Large intestine (tissue), 3 donors: Measurements from ENCODE around the gene TCERG1L. TPM values are rescaled to one million over a fixed set of nuclear protein-coding genes. Genes with fewer than 3 reads are reported as not detected.

Experiments used
- DNase-seq, 2 donors: peaks; one replicate each; pipeline versions ENCODE4 v3.0.0 to v3.0.0-alpha.2; 2013
- H3K27ac ChIP-seq: one replicate; pipeline ENCODE4 v1.5.1; 2013; ENCODE audit warnings: low read length
- H3K27me3 ChIP-seq: 2 replicates; pipeline ENCODE4 v1.6.1; 2013; ENCODE audit warnings: low read length; ENCODE audit not compliant: control insufficient read depth, insufficient read depth
- H3K36me3 ChIP-seq: 2 replicates; pipeline ENCODE4 v1.6.1; 2013; ENCODE audit warnings: low read length; ENCODE audit not compliant: control insufficient read depth, insufficient read depth
- H3K4me1 ChIP-seq: one replicate; pipeline ENCODE4 v1.6.1; 2013; ENCODE audit warnings: low read length; ENCODE audit not compliant: control insufficient read depth, insufficient read depth
- H3K4me3 ChIP-seq: one replicate; pipeline ENCODE4 v1.5.1; 2013; ENCODE audit warnings: low read length
- H3K9me3 ChIP-seq: one replicate; pipeline ENCODE4 v1.6.1; 2013; ENCODE audit warnings: mild to moderate bottlenecking, low read depth, low read length, moderate library complexity; ENCODE audit not compliant: control insufficient read depth
- whole genome bisulfite sequencing: methylation state at CpG from one replicate; pipeline ENCODE4 v1.1.5; 2013; ENCODE audit warnings: low lambda C conversion rate; ENCODE audit not compliant: insufficient coverage; 5-methylcytosine and 5-hydroxymethylcytosine counted together
- polyA plus RNA-seq: library from polyadenylated mRNA; unstranded; fragments of 120-200 nt; gene quantifications from one replicate; pipeline ENCODE4 v1.2.1, GENCODE V29; 2013

The TCERG1L gene
- polyA plus RNA-seq, 1 donor: 0.45 TPM

DNA sequence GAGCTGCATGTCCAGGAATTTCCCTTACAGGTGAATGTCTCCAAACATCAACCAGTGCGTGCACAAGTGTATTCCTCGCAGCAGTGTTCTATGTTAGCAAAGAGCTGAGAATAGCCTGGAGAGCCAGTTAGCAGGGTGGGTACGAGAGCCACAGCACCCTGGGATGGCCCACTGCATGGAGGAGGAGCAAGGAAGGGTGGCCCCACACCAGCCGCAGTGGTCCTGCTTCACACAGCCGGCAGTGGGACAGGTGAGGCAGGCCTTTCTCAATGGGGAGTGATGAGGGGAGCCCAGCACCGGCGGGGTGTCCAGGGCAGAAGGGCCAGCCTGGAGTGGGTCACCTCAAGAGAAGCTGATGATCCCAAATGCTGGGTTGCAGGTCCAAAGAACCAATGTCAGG is 240.7 kb downstream of the TCERG1L start:
- Histone ChIP-seq H3K36me3 (no peaks in the 10 kb centered on the region), H3K27ac (no peak overlapping the region), H3K4me3 (no peak overlapping the region), H3K9me3 (no peaks in the 10 kb centered on the region), H3K27me3 (no peaks in the 10 kb centered on the region), H3K4me1 (no peaks in the 10 kb centered on the region)
- DNase-seq: no peak
- WGBS: no CpG with 5 or more reads among the region's 7 CpGs

DNA sequence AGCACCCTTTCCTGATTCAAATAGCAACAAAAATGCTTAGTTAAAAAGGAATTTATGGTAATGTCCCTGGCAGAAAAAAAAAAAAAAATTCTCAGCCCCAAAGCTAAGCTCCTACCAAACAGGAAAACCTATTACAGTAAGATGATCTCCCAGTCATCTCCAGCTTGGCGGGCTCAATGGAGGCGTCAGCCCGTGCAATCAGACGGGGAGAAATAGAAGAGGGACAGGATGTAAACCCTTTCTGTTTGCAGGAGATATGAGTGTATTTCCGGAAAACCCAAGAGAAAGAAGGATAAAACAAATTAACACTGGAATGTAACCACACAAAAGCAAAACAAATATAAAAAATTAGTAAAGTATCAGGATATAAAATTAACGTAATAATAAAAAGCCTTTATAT is 242.8 kb downstream of the TCERG1L start:
- no peaks in the 10 kb centered on the region for H3K27me3 ChIP-seq
- no peak overlapping the region for H3K4me3 ChIP-seq
- H3K4me1 ChIP-seq: no peaks in the 10 kb centered on the region
- no peaks in the 10 kb centered on the region for H3K36me3 ChIP-seq
- WGBS: 72% methylated on average over 5 of the region's 6 CpGs
- no peak overlapping the region for H3K27ac ChIP-seq
- DNase-seq: no peak
- H3K9me3 ChIP-seq: no peaks in the 10 kb centered on the region

DNA sequence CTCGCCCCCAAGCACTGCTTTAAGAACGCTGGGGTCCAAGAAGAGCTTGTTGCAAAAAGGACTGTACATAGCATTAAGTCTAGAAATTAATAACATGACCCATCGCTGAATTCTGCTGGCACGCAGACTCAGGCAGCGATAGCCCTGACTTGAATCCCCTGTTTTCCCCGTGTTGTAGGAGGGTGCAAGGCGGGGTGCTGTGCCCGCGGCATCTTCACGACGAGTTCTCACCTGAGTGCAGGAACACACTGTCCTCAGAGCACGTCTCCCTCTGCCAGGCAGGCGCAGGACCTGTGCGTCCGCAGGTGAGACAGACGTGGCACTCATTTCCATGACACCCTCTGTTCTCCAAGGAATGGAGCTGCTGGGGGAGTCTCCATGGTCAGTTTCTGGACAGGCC is 243.2 kb downstream of the TCERG1L start:
- WGBS: no CpG with 5 or more reads among the region's 16 CpGs
- Histone ChIP-seq H3K9me3 (no peaks in the 10 kb centered on the region), H3K4me1 (no peaks in the 10 kb centered on the region), H3K36me3 (no peaks in the 10 kb centered on the region), H3K27me3 (no peaks in the 10 kb centered on the region), H3K4me3 (no peak overlapping the region), H3K27ac (no peak overlapping the region)
- no peak for DNase-seq

DNA sequence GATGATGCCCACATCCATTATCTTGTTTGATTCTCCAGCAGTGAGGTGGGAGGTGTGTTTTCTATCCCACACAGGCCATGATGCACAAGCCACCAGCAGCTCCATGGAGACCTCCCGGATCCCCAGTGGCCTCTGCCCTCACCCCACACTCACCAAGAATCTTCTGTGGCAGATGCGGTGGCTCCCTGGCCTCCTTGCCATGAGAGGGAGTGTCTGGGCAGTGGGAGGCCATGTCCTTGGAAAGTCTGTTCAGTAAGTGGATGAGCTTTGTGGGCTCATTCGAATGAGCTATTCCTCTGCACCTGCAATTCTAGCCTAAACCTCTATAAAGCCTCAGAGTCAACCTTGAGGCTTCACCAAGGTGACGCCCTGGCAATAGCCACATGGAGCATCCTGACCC is 243.8 kb downstream of the TCERG1L start:
- no peaks in the 10 kb centered on the region for H3K27me3 ChIP-seq
- H3K4me3 ChIP-seq: no peak overlapping the region
- no CpG with 5 or more reads among the region's 4 CpGs for WGBS
- no peak overlapping the region for H3K27ac ChIP-seq
- no peaks in the 10 kb centered on the region for H3K9me3 ChIP-seq
- H3K4me1 ChIP-seq: no peaks in the 10 kb centered on the region
- DNase-seq: no peak
- H3K36me3 ChIP-seq: no peaks in the 10 kb centered on the region

DNA sequence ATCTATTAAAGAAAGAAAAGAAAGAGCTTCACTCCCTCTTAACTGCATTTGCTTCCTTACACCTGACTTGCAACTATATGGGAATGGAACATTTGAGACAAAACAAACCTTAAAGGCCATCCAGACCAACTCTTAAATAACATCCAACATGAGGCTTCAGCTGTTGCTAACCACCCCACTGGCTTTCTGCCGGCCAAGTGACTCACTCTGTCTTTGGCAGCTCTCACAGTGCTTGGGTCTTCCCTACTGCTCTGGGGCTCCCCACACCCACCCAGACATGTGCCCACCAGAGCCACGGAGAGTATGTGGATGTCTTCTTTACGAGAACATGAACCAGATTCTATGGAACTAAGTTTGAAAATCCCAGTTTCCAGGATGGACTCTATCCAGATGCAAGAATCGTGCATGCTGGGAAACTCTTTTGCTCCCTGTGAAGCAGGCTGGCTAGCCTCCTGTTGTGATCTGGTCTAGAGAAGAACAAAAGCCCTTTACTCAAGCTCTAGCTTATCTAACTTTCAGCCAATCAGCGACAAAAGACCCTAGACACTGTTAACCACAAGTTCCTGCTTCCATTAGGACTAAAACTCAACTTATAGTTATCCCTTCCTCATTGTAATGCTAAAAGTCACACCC is 245.7 kb downstream of the TCERG1L start:
- Histone ChIP-seq H3K27me3 (no peaks in the 10 kb centered on the region), H3K4me1 (no peaks in the 10 kb centered on the region), H3K4me3 (no peak overlapping the region), H3K27ac (no peak overlapping the region), H3K36me3 (no peaks in the 10 kb centered on the region), H3K9me3 (no peaks in the 10 kb centered on the region)
- no CpG with 5 or more reads among the region's 5 CpGs for WGBS
- DNase-seq: no peak

DNA sequence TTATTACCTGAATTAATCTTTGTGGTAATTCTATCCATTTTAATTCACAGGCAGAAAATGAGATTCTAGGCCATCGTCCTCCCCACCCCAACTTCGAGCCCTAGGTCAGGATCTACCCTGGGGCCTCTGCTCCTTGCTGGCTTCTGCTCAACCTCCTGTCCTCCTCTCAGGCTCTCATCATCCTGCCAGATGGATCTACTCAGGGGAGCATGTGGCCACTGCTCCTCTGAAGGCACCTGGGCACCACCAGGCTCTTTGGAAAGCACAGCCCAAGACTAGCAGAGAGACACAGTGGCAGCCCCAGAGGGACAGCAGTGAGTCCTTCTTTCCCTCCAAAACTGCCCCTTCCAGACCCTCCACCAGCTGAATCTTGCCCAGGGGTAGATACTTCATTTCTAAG is 248.2 kb downstream of the TCERG1L start:
- Histone ChIP-seq H3K36me3 (no peaks in the 10 kb centered on the region), H3K27me3 (no peaks in the 10 kb centered on the region), H3K4me3 (no peak overlapping the region), H3K27ac (no peak overlapping the region), H3K9me3 (no peaks in the 10 kb centered on the region), H3K4me1 (no peaks in the 10 kb centered on the region)
- WGBS: no CpG with 5 or more reads among the region's 2 CpGs
- DNase-seq: no peak

DNA sequence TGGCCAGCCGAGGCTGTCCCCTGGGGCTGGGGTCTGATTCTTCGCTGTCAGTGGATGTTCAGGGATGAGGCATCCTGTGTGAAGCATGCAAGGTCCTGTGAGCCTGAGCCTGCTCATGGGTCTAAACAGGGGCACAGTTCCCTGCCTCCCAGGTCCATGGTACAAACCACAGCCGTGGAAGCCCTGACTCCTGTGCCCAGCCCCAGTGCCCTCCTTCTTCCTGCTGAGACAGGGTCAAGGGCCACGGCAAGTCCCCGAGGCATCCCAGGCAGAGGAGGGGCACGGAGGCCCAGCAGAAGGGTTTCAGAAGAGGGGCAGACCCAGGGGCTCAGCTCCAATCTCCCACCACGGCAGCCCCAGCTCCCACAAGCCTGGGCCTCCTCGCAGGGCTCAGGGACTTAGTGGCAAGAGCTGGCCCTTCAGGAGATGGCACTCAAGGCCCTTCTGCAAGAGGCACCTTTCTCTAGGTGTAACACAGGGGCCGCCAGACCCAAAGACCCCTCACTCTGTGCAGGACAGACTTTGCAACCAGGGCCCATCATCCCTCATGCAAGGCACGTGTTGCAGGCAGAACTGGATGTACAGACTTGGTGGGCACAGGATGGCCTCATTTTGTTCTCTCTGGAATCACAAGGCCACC is 248.8 kb downstream of the TCERG1L start:
- Histone ChIP-seq H3K9me3 (no peaks in the 10 kb centered on the region), H3K27me3 (no peaks in the 10 kb centered on the region), H3K4me1 (no peaks in the 10 kb centered on the region), H3K36me3 (no peaks in the 10 kb centered on the region), H3K4me3 (no peak overlapping the region), H3K27ac (no peak overlapping the region)
- WGBS: no CpG with 5 or more reads among the region's 10 CpGs
- DNase-seq: no peak

DNA sequence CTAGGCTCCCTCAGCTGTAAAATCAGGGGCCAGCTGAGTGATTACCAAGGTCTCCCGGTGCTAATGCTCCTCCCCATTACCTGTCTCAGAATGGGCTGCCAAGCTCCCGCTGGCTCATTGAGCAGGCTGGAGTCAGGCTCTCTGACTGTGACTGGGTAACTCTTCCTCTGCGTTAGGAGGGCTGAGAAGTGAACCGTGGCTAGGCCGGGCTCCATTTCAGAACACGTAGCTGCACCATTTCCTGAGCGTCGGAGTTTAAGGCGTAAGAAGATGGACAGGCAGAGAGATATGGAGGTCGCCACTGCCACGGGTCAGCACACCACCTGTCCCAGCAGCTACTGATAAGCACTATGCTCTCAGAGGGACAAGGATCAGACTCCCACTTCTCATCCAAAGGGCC is 250.3 kb downstream of the TCERG1L start:
- H3K4me1 ChIP-seq: no peaks in the 10 kb centered on the region

DNA sequence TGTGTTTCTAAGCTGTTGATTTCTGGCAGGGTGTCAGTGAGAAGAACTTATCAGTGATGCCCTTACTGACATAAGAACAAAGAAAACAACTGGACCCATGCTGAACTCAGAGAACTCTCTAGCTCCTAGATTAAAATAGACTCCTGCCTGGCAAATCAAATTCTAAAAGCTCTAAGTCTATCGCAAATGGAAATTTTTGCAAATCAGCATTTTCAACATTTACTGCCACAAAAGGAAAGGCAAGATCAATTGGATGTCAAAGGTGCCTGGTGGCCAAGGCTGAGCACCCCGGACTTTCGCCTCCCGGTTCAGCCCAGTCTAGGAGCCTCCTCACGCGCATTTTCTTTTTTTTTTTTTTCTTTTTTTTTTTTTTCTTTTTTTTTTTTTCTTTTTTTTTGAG is 251.6 kb downstream of the TCERG1L start:
- no peaks in the 10 kb centered on the region for H3K36me3 ChIP-seq
- H3K27ac ChIP-seq: no peak overlapping the region
- no CpG with 5 or more reads among the region's 6 CpGs for WGBS
- no peak overlapping the region for H3K4me3 ChIP-seq
- H3K9me3 ChIP-seq: no peaks in the 10 kb centered on the region
- H3K4me1 ChIP-seq: no peaks in the 10 kb centered on the region
- H3K27me3 ChIP-seq: no peaks in the 10 kb centered on the region
- no peak for DNase-seq

More for the DNA sequence above, 250.3 kb downstream of the TCERG1L start:
- no peak overlapping the region for H3K4me3 ChIP-seq
- H3K36me3 ChIP-seq: no peaks in the 10 kb centered on the region
- H3K27me3 ChIP-seq: no peaks in the 10 kb centered on the region
- no peak for DNase-seq
- WGBS: no CpG with 5 or more reads among the region's 11 CpGs
- H3K27ac ChIP-seq: no peak overlapping the region
- H3K9me3 ChIP-seq: no peaks in the 10 kb centered on the region

DNA sequence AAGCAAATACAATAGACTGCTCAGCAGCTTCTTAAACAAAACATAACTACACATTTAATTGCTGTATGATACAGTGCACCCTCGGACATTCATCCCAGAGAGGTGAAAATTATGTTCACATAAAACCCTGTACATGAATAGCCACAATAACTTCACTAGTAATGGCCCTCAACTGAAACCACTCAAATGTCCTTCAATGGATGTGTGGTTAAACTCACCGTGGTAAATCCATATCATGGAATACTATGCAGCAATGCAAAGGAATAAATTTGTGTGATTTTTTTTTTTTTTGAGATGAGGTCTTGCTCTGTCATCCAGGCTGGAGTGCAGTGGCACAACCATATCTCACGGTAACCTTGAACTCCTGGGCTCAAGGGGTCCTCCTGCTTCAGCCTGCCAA is 252.7 kb downstream of the TCERG1L start:
- no peaks in the 10 kb centered on the region for H3K36me3 ChIP-seq
- H3K4me1 ChIP-seq: no peaks in the 10 kb centered on the region
- no peak overlapping the region for H3K27ac ChIP-seq
- whole genome bisulfite sequencing: no CpG with 5 or more reads among the region's 3 CpGs
- no peaks in the 10 kb centered on the region for H3K27me3 ChIP-seq
- DNase-seq: no peak
- H3K9me3 ChIP-seq: no peaks in the 10 kb centered on the region
- H3K4me3 ChIP-seq: no peak overlapping the region

DNA sequence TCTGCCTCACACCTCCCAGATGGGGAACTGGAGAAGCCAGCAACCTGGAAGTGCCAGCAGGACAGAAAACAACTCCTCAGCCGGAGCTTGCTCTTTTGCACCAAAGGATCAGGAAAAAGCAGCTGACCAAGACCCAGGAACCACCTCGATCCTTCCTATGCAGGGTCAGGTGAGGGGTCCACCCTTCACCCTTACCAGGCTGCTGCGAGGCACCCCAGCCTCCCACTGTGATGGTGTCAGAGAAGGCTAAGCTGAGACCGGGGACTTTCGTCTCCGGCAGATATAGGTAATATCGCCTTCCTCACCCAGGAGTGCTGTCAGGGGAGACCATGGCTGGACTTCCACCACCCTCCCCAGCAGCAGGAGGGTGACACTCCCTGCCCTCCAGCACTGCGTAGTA is 254.7 kb downstream of the TCERG1L start:
- Histone ChIP-seq H3K9me3 (no peaks in the 10 kb centered on the region), H3K4me3 (no peak overlapping the region), H3K4me1 (no peaks in the 10 kb centered on the region), H3K36me3 (no peaks in the 10 kb centered on the region), H3K27ac (no peak overlapping the region), H3K27me3 (no peaks in the 10 kb centered on the region)
- no peak for DNase-seq
- WGBS: no CpG with 5 or more reads among the region's 8 CpGs
